SU-DHL-6 (cell line): ENCODE data around the gene SHTN1.

Experiments used
- EZH2phosphoT487 ChIP-seq: fragments of 200-600 bp; sonication (generic), shearing (Covaris generic); conservative IDR thresholded peaks from 2 replicates; pipeline ENCODE4 v1.6.1; 2018; ENCODE audit warnings: mild to moderate bottlenecking, antibody characterized with exemption, low read length, moderate library complexity, mixed read lengths
- TF ChIP-seq, protein P1 (sequence below): fragments of 200-600 bp; sonication (generic); IDR thresholded peaks from one replicate; pipeline ENCODE4 v1.5.1; 2017; ENCODE audit warnings: antibody characterized with exemption, mild to moderate bottlenecking, low read length, moderate library complexity; ENCODE audit not compliant: insufficient read depth, poor library complexity, severe bottlenecking

DNA sequence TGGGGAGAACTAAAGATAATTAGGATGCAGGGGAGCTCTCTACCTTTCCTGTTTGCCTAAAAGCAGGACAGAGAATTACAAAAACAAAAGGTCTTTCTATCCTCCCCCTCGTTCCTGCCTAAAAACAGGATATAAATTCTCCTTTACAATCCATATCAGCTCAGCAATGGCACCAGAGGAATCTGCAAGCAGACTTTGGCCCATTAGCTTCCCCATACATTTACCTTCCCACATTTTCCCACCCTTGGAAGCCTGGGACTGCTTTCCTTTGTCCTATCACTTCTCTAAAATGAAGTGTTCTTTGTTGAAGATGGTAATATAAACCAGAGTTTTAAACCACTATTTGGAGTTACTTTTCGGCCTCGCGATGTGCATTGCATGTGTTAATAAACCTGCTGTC, 15.5 kb downstream of the SHTN1 start:
- TF ChIP-seq, protein P1, sequence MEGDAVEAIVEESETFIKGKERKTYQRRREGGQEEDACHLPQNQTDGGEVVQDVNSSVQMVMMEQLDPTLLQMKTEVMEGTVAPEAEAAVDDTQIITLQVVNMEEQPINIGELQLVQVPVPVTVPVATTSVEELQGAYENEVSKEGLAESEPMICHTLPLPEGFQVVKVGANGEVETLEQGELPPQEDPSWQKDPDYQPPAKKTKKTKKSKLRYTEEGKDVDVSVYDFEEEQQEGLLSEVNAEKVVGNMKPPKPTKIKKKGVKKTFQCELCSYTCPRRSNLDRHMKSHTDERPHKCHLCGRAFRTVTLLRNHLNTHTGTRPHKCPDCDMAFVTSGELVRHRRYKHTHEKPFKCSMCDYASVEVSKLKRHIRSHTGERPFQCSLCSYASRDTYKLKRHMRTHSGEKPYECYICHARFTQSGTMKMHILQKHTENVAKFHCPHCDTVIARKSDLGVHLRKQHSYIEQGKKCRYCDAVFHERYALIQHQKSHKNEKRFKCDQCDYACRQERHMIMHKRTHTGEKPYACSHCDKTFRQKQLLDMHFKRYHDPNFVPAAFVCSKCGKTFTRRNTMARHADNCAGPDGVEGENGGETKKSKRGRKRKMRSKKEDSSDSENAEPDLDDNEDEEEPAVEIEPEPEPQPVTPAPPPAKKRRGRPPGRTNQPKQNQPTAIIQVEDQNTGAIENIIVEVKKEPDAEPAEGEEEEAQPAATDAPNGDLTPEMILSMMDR: no peak
- TF ChIP-seq EZH2phosphoT487: no peak
